Fibroblast of lung (primary cell): ENCODE measurements around the gene CAPNS1.

ENCODE experiments used
- EZH2 ChIP-seq: IDR thresholded peaks from 2 replicates; pipeline ENCODE4 v1.5.1; 2012; ENCODE audit warnings: low read length, control low read depth, mild to moderate bottlenecking; ENCODE audit errors: missing control alignments
- TF ChIP-seq, protein P1 (sequence below), 2 donors: IDR thresholded peaks in 1 of 2; conservative IDR thresholded peaks in 1 of 2; 1 replicate in 1 of 2; 2 replicates in 1 of 2; pipeline ENCODE4 v1.5.1; 2011 to 2012; ENCODE audit warnings: low read length in 2 of 2, control low read depth in 1 of 2, inconsistent platforms in 1 of 2, low read depth in 1 of 2, mild to moderate bottlenecking in 1 of 2

DNA sequence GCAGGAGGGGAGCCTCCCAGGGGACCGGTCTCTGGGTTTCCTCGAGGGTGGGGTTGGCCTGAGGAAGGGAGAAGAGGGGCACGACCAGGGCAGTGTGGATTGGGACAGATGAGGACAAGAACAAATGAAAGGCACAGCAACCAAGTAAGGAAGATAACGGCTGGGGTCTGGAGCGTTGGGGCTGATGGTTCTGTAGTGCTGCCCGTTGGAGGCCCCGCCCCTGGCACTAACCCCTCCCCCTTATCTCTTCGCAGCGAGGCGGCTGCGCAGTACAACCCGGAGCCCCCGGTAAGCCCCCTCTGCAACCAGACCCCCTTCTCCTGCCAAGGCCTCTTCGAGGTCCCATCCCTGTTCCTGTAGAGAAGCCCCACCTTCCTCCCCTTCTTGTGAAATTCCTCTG, 2.2 kb downstream of the CAPNS1 start:
- TF ChIP-seq, protein P1, sequence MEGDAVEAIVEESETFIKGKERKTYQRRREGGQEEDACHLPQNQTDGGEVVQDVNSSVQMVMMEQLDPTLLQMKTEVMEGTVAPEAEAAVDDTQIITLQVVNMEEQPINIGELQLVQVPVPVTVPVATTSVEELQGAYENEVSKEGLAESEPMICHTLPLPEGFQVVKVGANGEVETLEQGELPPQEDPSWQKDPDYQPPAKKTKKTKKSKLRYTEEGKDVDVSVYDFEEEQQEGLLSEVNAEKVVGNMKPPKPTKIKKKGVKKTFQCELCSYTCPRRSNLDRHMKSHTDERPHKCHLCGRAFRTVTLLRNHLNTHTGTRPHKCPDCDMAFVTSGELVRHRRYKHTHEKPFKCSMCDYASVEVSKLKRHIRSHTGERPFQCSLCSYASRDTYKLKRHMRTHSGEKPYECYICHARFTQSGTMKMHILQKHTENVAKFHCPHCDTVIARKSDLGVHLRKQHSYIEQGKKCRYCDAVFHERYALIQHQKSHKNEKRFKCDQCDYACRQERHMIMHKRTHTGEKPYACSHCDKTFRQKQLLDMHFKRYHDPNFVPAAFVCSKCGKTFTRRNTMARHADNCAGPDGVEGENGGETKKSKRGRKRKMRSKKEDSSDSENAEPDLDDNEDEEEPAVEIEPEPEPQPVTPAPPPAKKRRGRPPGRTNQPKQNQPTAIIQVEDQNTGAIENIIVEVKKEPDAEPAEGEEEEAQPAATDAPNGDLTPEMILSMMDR (conservative IDR thresholded peaks at IDR 0.05 in 1 of 2, IDR thresholded peaks at IDR 0.05 in 1 of 2; ENCODE audit: low read depth in 1 of 2, low read length in 2 of 2): no peak
- TF ChIP-seq EZH2: no peak
